Stimulated activated CD8-positive, alpha-beta memory T cell treated with anti-CD3 and anti-CD28 coated beads, Interleukin-4, amount 100 ng/mL, for 4 hours (primary cell): Measurements from ENCODE around the gene SYTL4.

Experiments
- DNase-seq, 2 donors: peaks; one replicate each; pipeline ENCODE4 v3.0.0-alpha.2; 2020; ENCODE audit warnings: low read depth in 2 of 2, low spot score in 1 of 2

SYTL4 gene

GRCh38 chrX:100648458-100649417, 83.2 kb downstream of the SYTL4 start:
- DNase-seq = no peak

GRCh38 chrX:100647739-100648138, 84.2 kb downstream of the SYTL4 start:
- no peak for DNase-seq

- DNase-seq = no peak
These were observed 84.8 kb downstream of the SYTL4 start for GRCh38 chrX:100647095-100647494.

DNA sequence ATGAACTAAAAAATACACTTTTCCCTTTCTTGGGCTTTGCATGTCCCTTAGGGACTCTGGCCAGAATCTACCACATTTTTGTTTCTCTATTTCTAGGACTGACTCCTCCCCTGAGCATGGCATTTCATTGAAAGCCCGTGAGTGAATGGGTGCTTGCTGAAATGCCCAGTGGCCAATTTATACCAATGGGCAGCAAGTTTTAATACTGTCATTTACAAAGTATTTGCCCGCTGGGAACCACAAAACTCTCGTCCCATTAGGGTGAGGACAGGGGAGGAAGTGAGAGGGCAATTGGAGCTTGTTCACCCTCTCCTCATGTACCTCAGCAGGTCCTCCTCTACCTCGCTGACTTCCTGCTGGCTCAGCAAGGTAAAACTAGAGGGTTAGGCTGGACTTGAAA, 86.8 kb downstream of the SYTL4 start:
- no peak for DNase-seq

DNA sequence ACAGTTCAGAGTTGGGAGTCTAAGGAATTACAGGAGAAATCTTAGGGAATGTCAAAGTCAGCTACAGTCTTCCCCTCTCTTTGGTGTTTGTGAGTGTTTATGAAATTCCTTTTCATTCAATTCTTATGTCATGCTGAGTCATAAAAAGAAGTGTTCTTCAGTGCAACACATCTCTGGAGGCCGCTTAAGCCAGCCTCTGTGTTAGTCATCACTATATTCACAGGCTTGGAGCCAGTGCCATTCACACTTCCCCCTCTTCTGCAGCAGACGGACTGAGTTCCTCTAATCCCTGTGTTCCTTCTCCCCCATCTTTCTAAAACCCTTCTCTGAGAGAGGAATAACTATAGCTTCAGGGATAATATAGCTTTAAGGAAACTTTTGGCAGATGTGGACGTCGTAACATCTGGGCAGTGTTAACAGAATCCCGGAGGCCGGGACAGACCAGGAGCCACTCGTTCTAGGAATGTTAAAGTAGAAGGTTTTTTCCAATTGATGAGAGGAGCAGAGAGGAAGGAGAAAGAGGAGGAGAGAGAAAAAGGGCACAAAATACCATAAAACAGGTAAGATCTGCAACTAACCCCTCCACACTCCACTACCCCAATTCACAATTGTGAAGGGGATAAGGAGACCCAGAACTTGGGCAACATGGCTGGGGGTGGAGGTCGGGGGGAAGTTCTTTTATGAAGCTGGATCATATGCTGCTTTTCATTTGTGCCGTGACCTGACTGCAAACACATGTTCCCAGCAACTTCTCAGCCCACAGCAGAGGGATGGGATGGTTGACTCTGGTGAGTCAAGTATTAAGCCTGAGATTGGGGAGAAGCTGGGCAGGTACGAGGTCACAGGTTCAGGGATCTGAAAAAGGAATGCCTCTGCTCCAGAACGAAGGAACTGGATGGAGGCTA, 87.7 kb downstream of the SYTL4 start, which contains the start of gene SRPX2:
SRPX2 (plus strand) TSS at position 244 of the 905 bp plus-strand sequence. CDS start 2,124 bp downstream, outside the sequence.
- DNase-seq = no peak

GRCh38 chrX:100643212-100643611, 88.7 kb downstream of the SYTL4 start:
- no peak for DNase-seq

DNA sequence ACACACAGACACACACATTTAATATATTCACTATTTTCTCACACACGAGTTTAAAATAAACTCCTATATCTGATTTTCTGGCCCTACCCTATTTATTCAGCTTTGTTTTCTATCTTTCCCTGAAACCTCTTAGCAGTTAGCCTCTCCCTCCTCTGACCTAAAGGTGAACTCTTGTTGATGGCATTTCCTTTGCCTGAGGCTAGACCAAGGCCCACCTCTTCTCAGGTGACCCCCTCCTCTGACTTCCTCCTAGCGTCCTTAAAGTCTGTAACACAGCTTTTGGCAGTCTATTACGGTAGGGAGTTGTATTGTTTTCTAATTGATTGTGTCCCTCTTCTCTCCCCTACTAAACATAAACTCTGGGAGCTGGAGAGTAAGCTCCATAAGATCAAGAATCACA, 89.6 kb downstream of the SYTL4 start:
- DNase-seq = no peak

DNA sequence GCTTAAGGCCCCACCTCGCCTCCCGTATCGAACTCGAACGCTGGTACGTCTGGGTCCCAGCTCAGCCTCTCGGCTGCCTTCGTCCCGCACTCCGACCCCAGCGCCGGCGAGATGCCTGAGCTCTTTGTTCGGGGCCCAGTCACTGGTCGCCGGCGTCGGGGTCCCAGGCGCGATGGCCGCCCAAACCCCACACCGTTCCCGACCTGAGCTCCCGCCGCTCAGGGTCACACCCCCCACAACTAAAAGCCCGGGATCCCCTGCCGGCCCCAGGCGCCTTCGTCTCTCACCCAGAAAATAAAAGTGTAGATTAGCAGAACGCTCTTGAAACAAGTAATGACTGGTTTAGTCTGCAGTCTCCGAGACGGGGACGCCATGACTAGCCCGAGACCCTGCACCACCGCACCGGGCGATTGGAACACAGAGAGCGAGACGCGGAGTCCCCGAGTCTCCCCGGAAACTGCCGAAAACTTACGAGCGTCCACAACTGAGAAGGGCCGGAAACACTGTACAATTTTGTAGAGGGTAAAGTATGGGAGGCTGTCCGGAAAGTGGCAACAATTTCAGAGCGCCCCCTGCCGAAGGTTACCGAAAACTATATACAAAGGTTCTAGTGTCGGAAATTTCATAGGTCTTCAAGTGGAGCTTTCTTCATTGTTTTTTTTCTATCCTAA, 95.5 kb downstream of the SYTL4 start, which contains the start of gene TSPAN6:
TSPAN6 (minus strand) TSS at position 486 of the 671 bp plus-strand sequence; CDS start at position 374, 112 bp downstream.
- peak; percentile 21 to 33 for DNase-seq

DNA sequence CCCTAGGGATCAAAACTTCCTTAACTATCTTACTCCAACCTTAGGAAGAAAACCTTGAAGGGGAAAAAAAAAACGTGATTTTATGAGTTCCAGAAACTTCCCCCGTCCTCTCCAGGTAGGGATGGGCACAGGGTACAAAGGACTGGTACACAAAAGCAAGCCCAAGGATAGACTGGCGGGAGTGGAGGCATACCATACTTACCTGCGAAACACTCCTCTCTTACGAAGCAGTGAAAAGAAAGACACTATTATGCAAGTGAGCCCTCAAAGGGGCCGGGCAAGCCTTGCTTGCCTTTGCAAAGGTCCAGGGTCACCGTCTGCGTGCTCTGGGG, 96.0 kb downstream of the SYTL4 start:
- no peak for DNase-seq

DNA sequence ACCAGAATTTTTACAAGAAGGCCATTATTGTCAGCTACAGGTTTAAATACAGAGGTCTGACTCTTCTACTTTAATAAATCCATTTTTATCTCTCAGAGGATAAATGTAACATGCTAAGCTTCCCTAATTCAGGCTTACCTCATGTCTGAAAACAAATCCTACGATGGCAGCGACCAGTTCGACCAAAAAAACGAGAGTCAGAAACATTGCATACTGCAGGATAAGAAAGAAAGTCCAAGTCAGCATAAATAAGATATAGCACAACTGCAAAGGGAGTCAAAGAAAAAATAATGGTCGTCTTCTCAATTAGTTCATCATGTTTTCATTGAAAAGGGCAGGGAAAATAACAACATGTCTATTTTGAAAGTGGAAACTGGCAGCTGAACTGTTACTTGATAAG, 96.9 kb downstream of the SYTL4 start:
- no peak for DNase-seq

- DNase-seq = no peak
These were observed 105.9 kb downstream of the SYTL4 start for GRCh38 chrX:100625985-100626491.
